ENCODE data around the gene GALNT18.

Gene GALNT18

GRCh38 chr11:11227296-11228085 lies 394.3 kb downstream of the GALNT18 start:
- DNase-seq: no peak

Measured in stimulated activated CD4-positive, alpha-beta T cell treated with anti-CD3 and anti-CD28 coated beads, Interleukin-2, amount 100 ng/mL, for 48 hours (primary cell).